Nephron progenitor cell (in vitro differentiated cells): ENCODE measurements around the gene ANKRD30BL.
A peak's percentile ranks its signal among the peaks of the same experiment; 100 is the strongest.
"Not testable (repeated sequence)": the region's sequence is repeated elsewhere in the genome, so short reads cannot be mapped to it uniquely, and the experiment has no call there.

Source experiments
- DNase-seq: peaks from one replicate; pipeline ENCODE4 v3.0.0; 2021
- H3K27ac Mint-ChIP-seq: 2 replicates; pipeline ENCODE4 v1.8.0; 2021; ENCODE audit warnings: mild to moderate bottlenecking, moderate library complexity, mixed read lengths
- H3K27me3 Mint-ChIP-seq: 2 replicates; pipeline ENCODE4 v1.8.0; 2021; ENCODE audit warnings: mild to moderate bottlenecking, low read depth, mixed read lengths; ENCODE audit not compliant: poor library complexity
- H3K36me3 Mint-ChIP-seq: 2 replicates; pipeline ENCODE4 v1.8.0; 2021; ENCODE audit warnings: low read depth, mixed read lengths
- H3K4me1 Mint-ChIP-seq: 2 replicates; pipeline ENCODE4 v1.8.0; 2021; ENCODE audit warnings: mixed read lengths
- H3K4me3 Mint-ChIP-seq: 2 replicates; pipeline ENCODE4 v1.8.0; 2021; ENCODE audit warnings: mild to moderate bottlenecking, moderate library complexity, mixed read lengths
- H3K9me3 Mint-ChIP-seq: 2 replicates; pipeline ENCODE4 v1.8.0; 2021; ENCODE audit warnings: mild to moderate bottlenecking, moderate library complexity, mixed read lengths
- TF ChIP-seq, protein P1 (sequence below): fragments of 200-600 bp; sonication (generic); IDR thresholded peaks from 2 replicates; pipeline ENCODE4 v1.5.0; 2021; ENCODE audit warnings: antibody characterized with exemption

The ANKRD30BL gene, protein sequence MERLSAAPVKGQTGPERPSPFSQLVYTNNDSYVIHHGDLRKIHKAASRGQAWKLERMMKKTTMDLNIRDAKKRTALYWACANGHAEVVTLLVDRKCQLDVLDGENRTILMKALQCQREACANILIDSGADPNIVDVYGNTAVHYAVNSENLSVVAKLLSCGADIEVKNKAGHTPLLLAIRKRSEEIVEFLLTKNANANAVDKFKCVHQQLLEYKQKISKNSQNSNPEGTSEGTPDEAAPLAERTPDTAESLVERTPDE

DNA sequence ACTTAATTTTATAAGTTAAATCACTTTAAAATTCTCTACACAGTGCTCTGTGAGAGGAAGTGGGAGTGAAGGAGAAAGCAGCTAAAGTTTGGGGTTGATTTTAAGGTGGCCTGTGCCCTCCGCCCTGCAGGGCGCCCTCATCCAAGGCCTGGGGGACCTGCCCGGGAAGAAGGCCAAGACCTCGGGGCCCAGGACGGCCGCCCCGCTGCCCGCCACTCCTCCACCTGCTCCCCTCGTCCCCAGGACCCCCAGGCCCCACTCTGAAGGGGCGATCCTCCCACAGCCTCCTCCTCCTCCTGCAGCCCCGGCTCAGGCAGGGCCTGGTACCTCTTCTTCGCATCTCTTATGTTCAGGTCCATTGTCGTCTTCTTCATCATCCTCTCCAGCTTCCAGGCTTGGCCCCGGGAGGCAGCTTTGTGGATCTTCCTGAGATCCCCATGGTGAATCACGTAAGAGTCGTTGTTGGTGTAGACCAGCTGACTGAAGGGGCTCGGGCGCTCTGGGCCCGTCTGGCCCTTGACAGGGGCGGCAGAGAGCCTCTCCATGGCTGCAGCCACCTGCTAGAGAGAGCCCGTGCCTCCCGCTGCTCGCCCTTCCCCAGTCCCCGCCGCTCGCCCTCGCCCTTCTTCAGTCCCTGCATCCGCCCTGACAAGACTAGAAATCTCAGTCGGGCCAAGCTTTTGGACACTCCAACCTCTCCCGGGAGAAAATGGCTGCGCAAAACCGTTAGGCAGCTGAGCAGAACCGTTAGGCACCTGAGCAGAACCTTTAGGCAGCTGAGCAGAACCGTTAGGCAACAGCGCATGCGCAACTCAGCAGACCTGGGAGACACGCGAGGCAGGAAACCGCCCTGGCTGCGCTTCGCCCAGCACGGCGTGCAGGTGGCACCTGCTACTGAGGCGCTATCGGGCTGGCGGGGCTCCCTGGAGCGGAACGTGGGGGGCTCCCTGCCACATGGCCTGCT lies at the start of gene ANKRD30BL:
Gene ANKRD30BL (minus strand): TSS at position 792 of the 964 bp plus-strand sequence. CDS start 247 bp downstream, at position 545.
- H3K4me3 Mint-ChIP-seq, H3K4me1 Mint-ChIP-seq, H3K9me3 Mint-ChIP-seq, H3K27me3 Mint-ChIP-seq, DNase-seq, H3K36me3 Mint-ChIP-seq, H3K27ac Mint-ChIP-seq: not testable (repeated sequence)

DNA sequence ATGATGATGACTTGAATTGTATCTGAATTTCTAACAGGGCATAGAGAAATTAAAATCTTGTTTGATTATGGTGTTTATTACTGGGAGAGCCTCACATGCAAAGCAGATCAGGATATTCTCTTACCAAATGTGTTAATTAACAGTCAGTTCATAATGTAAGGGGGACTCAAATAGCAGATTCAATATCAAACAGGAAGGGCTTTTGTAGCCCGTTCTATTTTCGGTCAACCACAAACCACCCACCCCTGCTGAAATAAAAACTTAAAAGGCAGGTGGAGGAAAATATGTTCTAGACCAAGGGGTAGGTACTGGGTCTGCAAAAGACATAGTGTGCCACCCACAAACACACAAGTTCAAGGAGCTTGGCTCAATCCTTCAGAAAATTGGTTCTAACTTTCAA lies 41.1 kb upstream of the ANKRD30BL start:
- H3K36me3 Mint-ChIP-seq, DNase-seq, H3K27me3 Mint-ChIP-seq, H3K4me1 Mint-ChIP-seq, H3K4me3 Mint-ChIP-seq, H3K27ac Mint-ChIP-seq, H3K9me3 Mint-ChIP-seq: not testable (repeated sequence)

DNA sequence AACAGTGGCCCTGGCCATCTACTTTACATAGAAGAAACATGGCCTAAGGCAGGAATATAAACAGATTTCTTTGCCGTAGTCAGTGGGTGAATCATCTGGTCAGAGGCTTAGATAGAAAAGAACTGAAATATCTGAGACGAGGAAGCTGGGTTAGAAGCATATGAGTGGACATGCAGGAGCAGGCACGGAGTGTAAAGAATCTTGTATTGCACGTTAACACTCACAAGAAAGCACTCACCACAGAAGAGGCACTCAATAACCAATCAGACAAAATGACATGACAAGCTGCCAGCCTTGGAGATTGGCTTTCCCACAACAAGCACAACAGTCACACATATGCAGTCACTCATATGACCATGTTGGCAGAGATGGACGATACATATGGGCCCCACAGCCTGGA lies 31.1 kb upstream of the ANKRD30BL start:
- not testable (repeated sequence) for H3K9me3 Mint-ChIP-seq, H3K4me1 Mint-ChIP-seq, H3K27me3 Mint-ChIP-seq, DNase-seq, H3K36me3 Mint-ChIP-seq, H3K27ac Mint-ChIP-seq, H3K4me3 Mint-ChIP-seq

DNA sequence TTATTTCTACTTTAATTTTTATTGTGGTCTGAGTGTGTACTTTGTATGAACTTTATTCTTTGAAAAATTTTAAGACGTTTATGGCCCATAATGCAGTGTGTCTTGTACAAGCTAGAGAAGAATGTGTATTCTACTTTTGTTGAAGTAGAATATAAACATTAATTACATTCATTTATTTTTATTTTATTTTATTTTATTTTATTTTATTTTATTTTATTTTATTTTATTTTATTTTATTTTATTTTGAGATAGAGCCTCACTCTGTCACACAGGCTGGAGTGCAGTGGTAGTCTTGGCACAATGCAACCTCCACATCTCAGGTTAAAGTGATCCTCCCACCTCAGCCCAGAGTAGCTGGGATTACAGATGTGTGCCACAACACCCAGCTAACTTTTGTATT lies 5.3 kb upstream of the ANKRD30BL start:
- H3K27ac Mint-ChIP-seq, DNase-seq, H3K27me3 Mint-ChIP-seq, H3K9me3 Mint-ChIP-seq, H3K4me1 Mint-ChIP-seq, H3K36me3 Mint-ChIP-seq, H3K4me3 Mint-ChIP-seq: not testable (repeated sequence)

DNA sequence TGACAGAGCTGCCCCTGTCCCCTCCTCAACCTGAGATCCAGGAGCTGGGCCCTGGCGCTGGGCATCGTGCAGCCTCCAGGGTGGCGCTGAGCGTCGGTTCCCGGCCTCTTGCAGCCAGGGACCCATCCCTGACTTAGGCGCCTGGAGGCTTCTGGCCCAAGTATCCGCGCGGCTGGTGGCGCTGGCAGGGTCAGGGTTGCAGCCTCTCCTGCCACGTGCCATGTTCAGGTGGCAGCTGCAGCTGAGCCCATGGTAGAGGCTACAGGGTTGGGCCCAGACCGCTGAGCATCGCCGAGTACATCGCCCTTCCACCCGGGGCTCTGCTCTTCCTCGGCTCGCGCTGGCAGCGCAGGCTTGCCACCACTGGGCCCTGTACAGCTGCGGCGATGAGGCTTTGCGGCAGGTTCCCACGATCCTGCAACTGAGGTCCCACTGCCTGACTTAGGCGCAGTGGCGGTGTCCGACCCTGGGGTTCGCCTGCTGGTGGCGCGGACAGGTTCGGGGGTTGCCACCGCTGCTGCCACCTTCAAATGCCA lies 441 bp upstream of the ANKRD30BL start:
- H3K4me1 Mint-ChIP-seq, H3K36me3 Mint-ChIP-seq, H3K27ac Mint-ChIP-seq: not testable (repeated sequence)

DNA sequence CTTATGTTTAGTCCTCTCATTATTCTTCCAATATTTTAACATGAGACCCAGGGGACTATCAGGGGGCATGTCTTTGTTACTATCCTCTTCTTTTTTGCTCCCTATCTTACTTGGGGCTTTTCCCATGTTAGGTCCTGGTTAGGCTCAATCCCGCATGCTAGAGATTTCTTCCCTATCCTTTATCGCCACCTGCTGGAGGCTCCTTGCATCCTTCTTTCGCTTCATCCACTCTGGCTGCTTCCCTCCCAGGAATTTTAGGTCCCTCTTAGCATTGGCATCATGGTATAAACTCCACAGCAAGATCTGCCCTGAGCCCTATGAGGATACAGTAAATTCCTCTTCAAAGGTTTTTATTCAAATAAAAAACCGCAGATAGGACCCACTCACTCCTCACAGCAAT lies 15.0 kb downstream of the ANKRD30BL start:
- H3K27ac Mint-ChIP-seq, H3K27me3 Mint-ChIP-seq, H3K4me3 Mint-ChIP-seq, H3K9me3 Mint-ChIP-seq, H3K4me1 Mint-ChIP-seq, H3K36me3 Mint-ChIP-seq: not testable (repeated sequence)
- DNase-seq = peak; percentile 76
- TF ChIP-seq, protein P1, sequence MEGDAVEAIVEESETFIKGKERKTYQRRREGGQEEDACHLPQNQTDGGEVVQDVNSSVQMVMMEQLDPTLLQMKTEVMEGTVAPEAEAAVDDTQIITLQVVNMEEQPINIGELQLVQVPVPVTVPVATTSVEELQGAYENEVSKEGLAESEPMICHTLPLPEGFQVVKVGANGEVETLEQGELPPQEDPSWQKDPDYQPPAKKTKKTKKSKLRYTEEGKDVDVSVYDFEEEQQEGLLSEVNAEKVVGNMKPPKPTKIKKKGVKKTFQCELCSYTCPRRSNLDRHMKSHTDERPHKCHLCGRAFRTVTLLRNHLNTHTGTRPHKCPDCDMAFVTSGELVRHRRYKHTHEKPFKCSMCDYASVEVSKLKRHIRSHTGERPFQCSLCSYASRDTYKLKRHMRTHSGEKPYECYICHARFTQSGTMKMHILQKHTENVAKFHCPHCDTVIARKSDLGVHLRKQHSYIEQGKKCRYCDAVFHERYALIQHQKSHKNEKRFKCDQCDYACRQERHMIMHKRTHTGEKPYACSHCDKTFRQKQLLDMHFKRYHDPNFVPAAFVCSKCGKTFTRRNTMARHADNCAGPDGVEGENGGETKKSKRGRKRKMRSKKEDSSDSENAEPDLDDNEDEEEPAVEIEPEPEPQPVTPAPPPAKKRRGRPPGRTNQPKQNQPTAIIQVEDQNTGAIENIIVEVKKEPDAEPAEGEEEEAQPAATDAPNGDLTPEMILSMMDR = peak; percentile 66

More for the DNA sequence above, 441 bp upstream of the ANKRD30BL start:
- not testable (repeated sequence) for H3K9me3 Mint-ChIP-seq, H3K4me3 Mint-ChIP-seq, H3K27me3 Mint-ChIP-seq, DNase-seq
